SK-N-MC (cell line): Measurements from ENCODE around the gene UTP18.

Experiments used
- EZH2 ChIP-seq: fragments of 200-600 bp; sonication (generic); IDR thresholded peaks from one replicate; pipeline ENCODE4 v1.6.1; 2017; ENCODE audit warnings: antibody characterized with exemption
- FOXP2 ChIP-seq: optimal IDR thresholded peaks from 2 replicates; pipeline ENCODE3; 2011; ENCODE audit warnings: mild to moderate bottlenecking, moderate library complexity; ENCODE audit not compliant: insufficient read depth; ENCODE audit errors: extremely low read length, control extremely low read depth
- POLR2AphosphoS5 ChIP-seq: IDR thresholded peaks from 2 replicates; pipeline ENCODE4 v1.6.1; 2012; ENCODE audit warnings: mild to moderate bottlenecking, low read depth, low read length, borderline replicate concordance

DNA sequence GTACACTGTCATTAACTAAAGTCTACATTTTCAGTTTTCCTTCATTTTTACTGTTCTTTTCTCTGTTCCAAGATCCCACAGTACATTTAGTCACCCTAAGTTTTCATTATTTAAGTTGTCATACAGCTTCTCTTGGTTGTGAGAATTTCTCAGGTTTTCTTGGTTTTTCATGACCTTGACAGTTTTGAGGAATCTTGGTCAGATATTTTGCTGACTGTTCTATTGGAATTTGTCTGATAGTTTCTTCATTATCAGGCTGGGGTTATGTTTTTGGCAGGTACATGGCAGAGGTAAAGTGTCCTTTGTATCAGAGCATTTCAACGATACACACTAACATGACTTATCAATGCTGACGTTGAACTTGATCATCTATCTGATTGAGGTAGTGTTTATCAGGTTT lies 20.1 kb upstream of the UTP18 start:
- TF ChIP-seq EZH2 (no peak), POLR2AphosphoS5 (no peak), FOXP2 (no peak)
